Hepatocyte (in vitro differentiated cells): Measurements from ENCODE around the gene STEEP1. TPM values are rescaled to one million over a fixed set of nuclear protein-coding genes. Genes with fewer than 3 reads are reported as not detected.

ENCODE experiments used
- DNase-seq: peaks from one replicate; pipeline ENCODE4 v3.0.0-alpha.2; 2016; ENCODE audit warnings: low spot score
- H2AFZ ChIP-seq: fragments of 200-600 bp; sonication (generic); 2 replicates; pipeline ENCODE4 v1.6.0; 2016; ENCODE audit warnings: antibody characterized with exemption, mild to moderate bottlenecking
- H3K27ac ChIP-seq: fragments of 200-600 bp; sonication (generic); 2 replicates; pipeline ENCODE4 v1.5.1; 2016; ENCODE audit warnings: mild to moderate bottlenecking
- H3K27me3 ChIP-seq: fragments of 200-600 bp; sonication (generic); 2 replicates; pipeline ENCODE4 v1.6.1; 2016
- H3K36me3 ChIP-seq: fragments of 200-600 bp; sonication (generic); replicated peaks from 2 replicates; pipeline ENCODE4 v1.5.1; 2016; ENCODE audit warnings: low read depth; ENCODE audit not compliant: insufficient read depth
- H3K4me1 ChIP-seq: fragments of 200-600 bp; sonication (generic); 2 replicates; pipeline ENCODE4 v1.5.1; 2016; ENCODE audit warnings: mild to moderate bottlenecking, moderate library complexity; ENCODE audit not compliant: insufficient read depth
- H3K4me2 ChIP-seq: fragments of 200-600 bp; sonication (generic); 2 replicates; pipeline ENCODE4 v1.6.0; 2016
- H3K4me3 ChIP-seq: fragments of 200-600 bp; sonication (generic); 2 replicates; pipeline ENCODE4 v1.5.1; 2016; ENCODE audit warnings: mild to moderate bottlenecking
- H3K79me2 ChIP-seq: fragments of 200-600 bp; sonication (generic); 2 replicates; pipeline ENCODE4 v1.6.0; 2017; ENCODE audit warnings: mild to moderate bottlenecking
- H3K9me2 ChIP-seq: fragments of 200-600 bp; sonication (generic); replicated peaks from 2 replicates; pipeline ENCODE4 v1.6.0; 2017; ENCODE audit warnings: mild to moderate bottlenecking; ENCODE audit not compliant: insufficient read depth
- H3K9me3 ChIP-seq: fragments of 200-600 bp; sonication (generic); 2 replicates; pipeline ENCODE4 v1.5.1; 2016; ENCODE audit warnings: low read depth, mild to moderate bottlenecking
- H4K20me1 ChIP-seq: fragments of 200-600 bp; sonication (generic); 2 replicates; pipeline ENCODE4 v1.6.0; 2016; ENCODE audit warnings: mild to moderate bottlenecking; ENCODE audit not compliant: insufficient read depth, poor library complexity, severe bottlenecking
- CTCF ChIP-seq: fragments of 200-600 bp; sonication (generic); IDR thresholded peaks from 2 replicates; pipeline ENCODE4 v1.5.1; 2016; ENCODE audit warnings: antibody characterized with exemption, mild to moderate bottlenecking; ENCODE audit not compliant: poor library complexity
- EZH2 ChIP-seq: fragments of 200-600 bp; sonication (generic); IDR thresholded peaks from 2 replicates; pipeline ENCODE4 v1.6.1; 2016; ENCODE audit warnings: antibody characterized with exemption, mild to moderate bottlenecking, borderline replicate concordance
- EZH2phosphoT487 ChIP-seq: fragments of 200-600 bp; sonication (generic); IDR thresholded peaks from one replicate; pipeline ENCODE4 v1.6.1; 2018; ENCODE audit warnings: antibody characterized with exemption, mild to moderate bottlenecking, low read depth, moderate library complexity; ENCODE audit not compliant: unreplicated experiment, severe bottlenecking
- WGBS: methylation state at CpG from one replicate; pipeline ENCODE4 v1.1.6; 2016; ENCODE audit warnings: low lambda C conversion rate; ENCODE audit errors: missing lambda C conversion rate; 5-methylcytosine and 5-hydroxymethylcytosine counted together
- polyA plus RNA-seq: library from polyadenylated mRNA; unstranded; fragments of >200 nt; fragmentation: Nextera tagmentation; extraction: Ambion mirVana; gene quantifications from 2 replicates; pipeline ENCODE4 v1.2.1, GENCODE V29; 2016
- total RNA-seq: library from RNA; depleted of rRNA; stranded (reverse); fragments of >200 nt; gene quantifications from 2 replicates; pipeline ENCODE4 v1.2.3, GENCODE V29; 2014

STEEP1 gene
- total and polyA plus RNA-seq, 2 experiments from 2014 or later = 11.1 to 23.8 TPM

DNA sequence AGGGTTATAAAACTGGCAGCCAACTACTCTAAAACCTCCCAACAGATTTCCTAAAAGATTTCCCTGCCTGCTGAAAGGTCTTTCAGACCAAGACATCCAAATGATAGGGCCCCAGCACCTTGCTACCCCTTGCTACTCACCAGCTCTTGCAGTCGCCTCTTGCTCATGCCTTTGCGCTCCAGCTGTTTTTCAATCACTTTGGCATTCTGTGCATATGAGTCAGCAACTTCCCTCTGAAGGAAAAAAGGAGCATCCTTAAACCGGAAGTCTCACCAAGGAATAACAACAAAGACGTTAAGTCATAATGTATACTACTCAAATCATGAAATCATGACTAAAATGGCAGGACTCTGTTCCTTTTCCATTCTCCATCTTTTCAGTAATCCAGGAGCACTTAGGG, 24.0 kb downstream of the STEEP1 start:
- Histone ChIP-seq H3K4me3 (no peak overlapping the region), H3K4me2 (no peak overlapping the region), H3K4me1 (no peaks in the 10 kb centered on the region), H3K36me3 (no peaks in the 10 kb centered on the region), H3K27ac (no peak overlapping the region), H2AFZ (no peak overlapping the region), H3K9me3 (no peaks in the 10 kb centered on the region), H3K27me3 (no peaks in the 10 kb centered on the region), H3K79me2 (no peaks in the 10 kb centered on the region), H4K20me1 (no peaks in the 10 kb centered on the region), H3K9me2 (no peaks in the 10 kb centered on the region)
- no peak for DNase-seq
- TF ChIP-seq EZH2 (no peak), EZH2phosphoT487 (no peak), CTCF (no peak)
- 87% methylated on average over 4 of the region's 4 CpGs for whole genome bisulfite sequencing

DNA sequence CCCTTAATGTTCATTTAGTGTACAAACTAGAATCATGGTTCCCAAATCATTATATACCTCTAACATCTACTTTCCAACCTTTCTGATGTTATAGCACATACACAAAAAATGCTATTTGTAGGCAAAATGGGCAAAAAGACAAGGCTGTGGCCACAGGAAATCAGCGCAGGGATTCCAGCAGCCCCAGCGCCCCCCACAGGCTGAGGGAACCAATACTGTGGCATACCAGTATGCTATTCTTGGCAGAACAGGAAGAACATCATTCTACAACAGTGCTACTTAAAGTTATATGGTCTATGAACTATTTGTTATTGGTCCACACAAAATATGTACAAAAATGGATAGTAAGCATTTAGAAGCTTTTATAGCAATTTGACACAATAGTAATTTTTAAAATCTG, 25.3 kb downstream of the STEEP1 start:
- 44% methylated on average over 2 of the region's 2 CpGs for WGBS
- Histone ChIP-seq H3K27ac (no peak overlapping the region), H3K4me3 (no peak overlapping the region), H3K36me3 (no peaks in the 10 kb centered on the region), H3K4me1 (no peaks in the 10 kb centered on the region), H3K9me2 (no peaks in the 10 kb centered on the region), H2AFZ (no peak overlapping the region), H3K79me2 (no peaks in the 10 kb centered on the region), H3K4me2 (no peak overlapping the region), H3K27me3 (no peaks in the 10 kb centered on the region), H3K9me3 (no peaks in the 10 kb centered on the region), H4K20me1 (no peaks in the 10 kb centered on the region)
- TF ChIP-seq CTCF (no peak), EZH2 (no peak), EZH2phosphoT487 (no peak)
- DNase-seq = no peak

DNA sequence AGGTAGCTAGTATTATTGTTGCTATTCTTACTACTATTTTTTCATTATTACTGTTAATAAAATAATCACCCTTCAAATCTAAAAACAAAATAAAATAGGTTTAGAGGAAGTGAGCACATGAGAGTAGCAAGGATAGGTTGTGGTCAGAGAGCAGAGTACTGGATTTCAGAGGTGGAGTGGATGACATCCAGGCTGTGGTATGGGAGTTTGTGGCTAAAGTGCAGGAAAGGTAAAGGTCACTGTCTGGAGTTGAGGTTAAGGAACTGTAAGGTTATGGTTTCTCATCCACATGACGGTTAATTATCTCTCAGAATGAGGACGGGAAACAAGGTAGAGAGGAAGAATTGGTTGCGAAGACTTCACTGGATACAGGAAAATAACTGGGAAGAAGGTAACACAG, 27.7 kb downstream of the STEEP1 start:
- Histone ChIP-seq H3K4me1 (no peaks in the 10 kb centered on the region), H3K4me2 (no peak overlapping the region), H3K9me2 (no peaks in the 10 kb centered on the region), H3K79me2 (no peaks in the 10 kb centered on the region), H3K36me3 (no peaks in the 10 kb centered on the region), H4K20me1 (no peaks in the 10 kb centered on the region), H3K9me3 (no peaks in the 10 kb centered on the region), H3K27me3 (no peaks in the 10 kb centered on the region), H3K4me3 (no peak overlapping the region), H3K27ac (no peak overlapping the region), H2AFZ (no peak overlapping the region)
- WGBS = 35% methylated on average over 3 of the region's 3 CpGs
- TF ChIP-seq EZH2phosphoT487 (no peak), CTCF (no peak), EZH2 (no peak)
- DNase-seq = no peak
